Fibroblast of skin of right quadriceps (primary cell): Measurements from ENCODE around the gene MTG2.

Source experiments
- DNase-seq: peaks from one replicate; pipeline ENCODE4 v3.0.0-alpha.2; 2013

Gene MTG2

DNA sequence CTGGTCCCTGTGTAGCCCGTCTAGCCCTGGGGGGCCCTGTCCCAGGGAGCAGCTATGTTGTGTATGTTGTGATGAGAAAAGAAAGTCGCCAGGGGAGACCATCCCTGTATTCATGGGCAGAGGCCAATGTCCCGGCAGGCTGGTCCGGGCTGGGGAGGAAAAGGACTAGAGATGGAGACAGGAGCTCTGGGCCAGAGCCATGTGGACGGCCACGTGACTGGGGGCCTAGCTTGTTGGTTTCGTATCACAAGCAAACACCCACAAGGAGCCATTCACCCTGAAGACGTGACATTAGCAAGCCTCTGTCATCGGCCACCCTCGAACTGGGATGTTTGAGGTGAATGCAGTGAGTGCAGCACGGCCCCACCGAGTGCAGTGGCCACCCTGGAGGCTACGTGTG is 40.1 kb downstream of the MTG2 start:
- DNase-seq, result no peak

DNA sequence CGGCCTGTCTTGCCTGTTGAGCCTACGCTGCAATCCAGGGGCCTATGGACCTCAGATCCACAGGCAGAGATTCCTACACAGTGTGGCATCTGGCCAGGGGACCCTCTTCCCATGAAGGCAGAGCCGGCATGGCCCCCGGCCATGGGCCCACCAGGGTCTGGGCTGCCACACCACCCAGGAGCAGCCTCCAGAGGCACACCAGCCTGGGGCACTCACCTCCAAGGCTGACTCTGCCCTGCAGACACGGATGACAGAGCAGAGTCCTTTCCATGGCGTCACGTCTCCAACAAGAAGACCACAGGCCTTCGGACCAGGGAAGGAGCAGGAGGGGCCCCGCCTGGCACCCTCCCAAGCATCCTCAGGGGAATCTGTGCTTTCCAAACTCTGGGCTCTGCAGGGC is 40.7 kb downstream of the MTG2 start:
- no peak for DNase-seq

GRCh38 chr20:62224113-62224855 is 41.5 kb downstream of the MTG2 start:
- DNase-seq, result no peak

GRCh38 chr20:62225026-62225425 is 42.2 kb downstream of the MTG2 start:
- no peak for DNase-seq

- DNase-seq, result no peak
Observed at GRCh38 chr20:62225820-62226635, 43.2 kb downstream of the MTG2 start.

DNA sequence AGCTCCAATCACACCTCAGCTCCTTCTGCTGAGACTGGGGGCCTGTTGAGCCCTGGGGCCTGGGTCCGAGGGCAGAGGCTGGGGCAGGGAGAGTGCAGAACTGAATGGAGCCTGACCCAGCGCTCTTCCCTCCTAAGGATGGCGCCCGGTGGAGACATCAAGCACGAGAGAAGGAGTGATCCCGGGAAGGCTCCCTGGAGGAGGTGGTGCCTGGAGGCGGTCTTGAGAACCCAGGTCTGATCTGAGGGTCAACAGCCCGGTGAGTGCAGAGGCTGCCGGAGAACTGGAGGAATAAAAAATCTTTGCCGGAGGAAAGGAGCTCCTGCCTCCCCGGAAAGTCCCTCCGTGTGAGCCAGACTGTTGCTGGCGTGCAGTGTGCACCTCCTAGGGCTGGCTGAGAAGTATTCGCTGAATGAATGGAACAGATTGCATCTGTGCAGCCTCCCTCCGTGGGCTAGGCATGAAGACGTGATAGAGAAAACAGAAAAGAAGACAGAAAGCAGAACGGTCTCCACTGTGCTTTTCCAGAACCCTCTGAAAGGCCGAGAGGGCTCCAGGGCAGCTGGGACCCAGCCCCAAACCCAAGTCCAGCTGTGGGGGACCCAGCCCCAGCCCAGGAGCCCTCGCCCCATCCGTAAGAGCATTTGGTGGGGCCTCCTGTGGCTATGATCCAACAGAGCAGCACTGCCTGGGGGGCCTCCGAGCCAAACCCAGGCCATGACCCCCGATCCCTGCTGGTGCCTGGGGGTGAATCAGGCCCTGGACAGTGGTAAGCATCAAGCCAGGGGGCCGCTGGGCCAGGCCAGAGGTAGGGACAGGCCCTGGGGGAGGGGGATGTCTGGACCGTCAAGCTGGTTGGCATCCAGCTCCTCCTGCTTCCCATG is 44.1 kb downstream of the MTG2 start:
- no peak for DNase-seq

DNA sequence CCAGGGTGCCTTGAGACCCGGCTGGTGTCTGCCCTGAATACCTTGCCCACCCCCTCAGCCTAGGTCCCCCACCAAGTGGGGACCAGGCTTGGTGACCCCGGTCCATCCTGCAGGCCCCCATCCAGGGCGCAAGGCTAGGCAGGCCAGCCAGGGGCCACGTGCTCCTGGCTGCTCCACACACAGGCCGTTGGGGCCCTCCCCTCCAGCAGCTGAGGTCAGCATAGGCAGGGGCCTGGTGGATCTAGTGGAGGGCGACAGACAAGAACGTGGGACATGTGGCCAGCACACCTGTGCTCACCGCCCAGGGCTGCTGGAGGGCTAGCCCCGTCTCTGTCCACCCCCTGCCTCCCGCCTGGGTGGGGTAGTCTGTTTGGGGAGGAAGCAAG is 44.8 kb downstream of the MTG2 start:
- no peak for DNase-seq

DNA sequence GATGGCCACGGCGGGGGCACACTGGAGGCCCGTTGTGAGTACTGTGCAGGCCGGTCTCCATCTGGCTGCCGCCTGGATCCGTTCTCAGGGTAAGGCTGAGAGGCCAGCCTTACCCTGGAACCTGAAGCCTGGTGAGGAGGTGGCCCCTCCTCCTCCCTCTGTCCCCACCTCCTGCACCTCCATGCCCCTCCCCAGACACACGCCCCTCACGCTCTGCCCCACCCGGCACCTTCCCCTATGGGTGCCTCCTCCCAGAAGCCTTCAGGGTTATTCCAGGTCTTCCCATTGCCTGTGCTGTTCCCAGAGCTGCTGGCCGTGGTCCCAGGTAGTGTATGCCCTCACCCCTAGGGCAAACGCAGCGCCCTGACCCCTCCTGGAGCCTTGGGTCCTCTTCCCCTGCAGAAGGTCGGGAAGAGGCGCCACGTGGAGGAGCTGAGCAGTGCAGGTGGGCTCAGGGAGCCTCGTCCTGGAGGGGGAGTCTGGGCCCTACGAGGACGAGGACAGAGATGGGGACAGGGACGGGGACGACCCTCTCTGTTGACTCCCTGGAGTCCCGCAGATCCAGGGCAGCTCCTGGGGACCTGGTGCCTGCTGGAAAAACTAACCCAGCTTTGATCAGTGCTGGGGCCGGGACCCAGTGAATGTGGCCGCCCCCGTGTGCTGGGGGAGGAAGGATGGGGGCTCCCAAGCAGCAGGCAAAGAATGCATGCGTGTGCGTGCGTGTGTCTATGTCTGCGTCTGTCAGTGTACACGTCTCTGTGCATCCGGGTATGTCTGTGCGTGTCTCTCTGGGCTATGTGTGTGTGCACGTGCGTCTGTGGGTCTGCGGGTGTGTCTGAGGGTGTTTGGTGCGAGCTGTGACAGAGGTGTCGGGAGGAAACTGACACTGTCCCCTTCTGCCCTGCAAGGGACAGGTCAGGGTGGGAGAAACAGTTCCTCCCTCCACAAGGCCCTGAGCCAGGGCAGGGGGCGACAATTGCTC is 45.4 kb downstream of the MTG2 start:
- DNase-seq, result no peak

- no peak for DNase-seq
Observed at GRCh38 chr20:62228982-62229545, 46.2 kb downstream of the MTG2 start.

DNA sequence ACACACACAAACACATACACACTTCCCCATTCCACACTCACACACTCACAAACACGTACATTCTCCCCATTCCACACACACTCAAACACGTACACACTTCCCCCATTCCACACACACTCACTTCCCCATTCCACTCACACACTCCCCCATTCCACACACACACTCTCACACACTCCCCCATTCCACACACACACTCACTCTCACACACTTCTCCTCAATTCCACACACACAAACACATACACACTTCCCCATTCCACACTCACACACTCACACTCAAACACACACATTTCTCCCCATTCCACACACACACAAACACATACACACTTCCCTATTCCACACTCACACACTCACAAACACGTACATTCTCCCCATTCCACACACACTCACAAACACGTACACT is 46.8 kb downstream of the MTG2 start:
- no peak for DNase-seq

DNA sequence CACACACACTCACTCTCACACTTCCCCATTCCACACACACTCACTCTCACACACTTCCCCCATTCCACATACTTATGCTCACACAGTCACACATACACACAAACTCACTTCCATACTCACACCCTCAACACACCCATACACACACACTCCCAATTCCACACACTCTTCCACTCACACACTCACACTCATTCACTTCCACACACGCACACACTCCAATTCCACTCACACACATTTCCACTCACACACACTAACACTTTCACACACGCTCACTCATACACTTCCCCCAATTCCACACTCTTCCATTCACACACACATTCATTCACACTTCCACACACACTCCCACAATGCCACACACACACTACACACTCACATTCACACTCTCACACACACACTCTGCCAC is 47.4 kb downstream of the MTG2 start:
- DNase-seq, result no peak

GRCh38 chr20:62230696-62231095 is 47.9 kb downstream of the MTG2 start:
- no peak for DNase-seq

DNA sequence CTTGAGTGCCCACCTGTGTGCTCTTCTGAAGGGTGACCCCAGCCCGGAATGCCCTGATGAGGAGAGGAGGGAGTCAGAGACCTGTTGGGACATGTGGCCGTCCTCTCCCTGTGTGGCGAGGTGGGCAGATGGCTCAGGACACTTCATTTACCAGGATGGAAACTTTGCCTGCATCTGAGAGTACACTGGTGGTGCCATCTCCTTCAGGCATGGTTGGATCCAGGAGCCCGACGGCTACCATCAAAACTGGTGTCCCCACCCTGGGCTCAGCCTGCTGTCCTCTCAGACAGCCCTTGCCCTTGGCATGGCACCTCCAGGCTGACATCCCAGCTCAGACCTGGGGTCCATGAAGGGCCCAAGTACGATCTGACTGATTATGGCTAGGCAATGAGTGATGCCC is 48.5 kb downstream of the MTG2 start:
- DNase-seq, result no peak

DNA sequence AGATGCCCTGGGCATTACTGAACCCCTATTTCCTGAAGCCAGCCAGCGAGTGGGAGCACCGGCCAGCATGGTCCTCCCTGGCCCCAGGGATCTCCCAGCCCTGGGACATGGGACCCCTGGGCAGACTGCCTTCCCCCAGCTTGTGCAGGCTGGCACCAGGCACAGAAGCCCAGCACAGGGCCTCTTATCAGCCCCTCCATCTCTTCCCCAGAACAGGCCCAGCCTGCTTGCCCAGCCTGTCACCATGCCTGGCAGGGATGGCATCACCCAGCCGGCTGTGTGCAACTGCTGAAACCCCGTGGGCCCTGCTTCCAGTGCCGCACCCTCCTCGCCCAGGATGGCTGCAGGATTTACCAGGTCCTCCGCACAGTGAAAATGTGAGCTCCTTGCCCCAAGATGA is 49.4 kb downstream of the MTG2 start:
- no peak for DNase-seq

DNA sequence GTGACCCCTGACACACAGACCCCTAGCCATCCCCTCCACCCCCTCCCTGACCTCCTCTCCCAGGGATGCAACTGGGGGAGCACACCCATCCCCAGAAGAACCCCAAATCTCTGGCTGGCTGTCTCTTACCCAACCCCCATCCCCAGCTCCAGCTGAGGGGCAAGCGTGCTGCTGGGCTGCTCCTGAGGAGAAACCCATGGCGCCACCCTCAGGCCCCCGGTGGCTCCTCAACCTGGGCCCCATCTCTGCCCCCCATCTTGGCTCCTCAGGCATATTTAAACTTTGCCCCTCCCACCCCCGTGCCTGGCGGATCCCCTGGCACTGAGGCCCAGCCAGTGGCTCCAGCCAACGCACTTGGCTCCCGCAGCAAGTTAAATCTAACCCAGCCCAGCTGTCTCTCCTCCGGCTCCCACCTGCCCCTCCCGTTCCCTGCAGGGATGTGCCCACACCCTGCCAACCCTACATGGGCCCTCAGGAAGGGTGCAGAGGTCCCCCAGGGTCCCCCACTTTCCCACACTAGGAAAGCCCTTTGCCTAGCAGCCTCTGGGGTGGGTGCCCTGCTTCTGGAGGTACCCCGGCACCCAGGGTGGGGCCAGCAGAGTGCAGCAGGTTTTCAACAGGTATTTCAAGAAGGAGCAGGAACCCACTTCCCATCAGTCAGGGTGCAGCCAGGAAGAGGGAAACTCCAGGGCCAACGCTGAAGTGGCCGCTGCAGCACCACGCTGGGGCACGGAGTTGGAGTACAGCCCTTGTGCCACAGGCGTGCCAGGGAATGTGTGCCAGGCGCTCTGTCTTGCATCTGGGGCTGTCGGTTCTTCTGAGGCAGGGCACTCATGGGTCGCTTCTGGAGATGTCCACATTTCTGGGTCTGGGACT is 50.2 kb downstream of the MTG2 start:
- DNase-seq, result no peak

GRCh38 chr20:62233684-62234083 is 50.9 kb downstream of the MTG2 start:
- DNase-seq, result no peak

DNA sequence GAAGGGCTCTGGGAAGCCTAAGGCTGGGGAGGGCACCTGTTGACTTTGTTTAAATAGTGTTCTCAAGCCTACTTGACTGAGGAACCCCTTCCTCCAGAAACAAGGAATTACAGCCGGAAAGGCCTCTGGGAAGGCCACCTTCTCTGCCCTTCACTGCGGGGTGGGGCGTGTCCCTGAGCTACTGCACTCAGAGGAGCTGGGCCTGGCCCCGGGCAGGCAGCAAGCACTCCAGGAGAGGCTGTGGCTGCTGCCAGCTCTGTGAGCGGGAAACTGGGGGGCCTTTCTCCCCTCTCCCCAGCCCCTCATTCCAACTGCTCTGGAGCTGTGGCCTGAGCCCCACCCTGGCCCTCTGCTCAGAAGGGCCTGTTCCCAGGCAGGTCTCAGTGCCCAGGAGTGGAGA is 51.5 kb downstream of the MTG2 start:
- DNase-seq, result no peak

- DNase-seq, result no peak
Observed at GRCh38 chr20:62235001-62235776, 52.4 kb downstream of the MTG2 start.

DNA sequence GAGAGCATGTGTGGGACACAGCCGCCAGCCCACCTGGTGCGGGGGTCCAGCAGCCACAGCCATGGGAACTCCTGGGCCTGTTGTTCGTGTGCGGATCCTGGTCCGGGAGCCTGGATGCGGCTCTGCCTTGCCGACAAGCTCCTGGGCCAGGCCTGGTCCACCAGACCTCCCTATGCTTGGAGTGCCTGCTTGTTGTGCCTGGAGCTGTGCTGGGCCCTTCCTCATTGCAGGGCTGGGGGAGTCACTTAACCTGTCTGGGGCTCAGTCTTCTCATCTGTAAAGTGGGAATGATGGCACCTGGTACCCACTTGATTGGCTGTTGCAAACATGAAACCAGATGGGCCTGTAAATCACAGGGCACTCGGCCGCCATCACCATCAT is 52.9 kb downstream of the MTG2 start:
- no peak for DNase-seq

DNA sequence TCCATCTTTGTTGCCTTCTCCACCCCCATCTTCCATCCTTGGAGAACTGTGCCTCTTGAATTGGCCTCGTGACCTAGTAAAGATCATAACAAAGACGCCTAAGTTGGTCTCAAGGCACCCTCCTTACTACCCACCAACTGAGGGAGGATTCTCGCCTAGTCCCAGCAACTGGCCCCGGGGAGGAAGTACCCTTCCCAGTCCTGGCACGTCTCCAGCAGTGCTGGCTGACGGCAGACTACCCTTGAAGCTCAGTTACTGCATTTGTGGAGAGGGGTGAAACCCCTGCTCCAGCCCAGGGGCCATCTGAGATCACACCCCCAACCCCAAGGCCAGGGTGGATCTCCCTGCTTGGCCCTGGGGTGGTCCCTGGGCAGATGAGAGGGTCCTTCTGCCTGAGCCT is 53.4 kb downstream of the MTG2 start:
- DNase-seq, result no peak
